GM12878 (cell line): ENCODE results near the gene NTPCR. TPM values are rescaled to one million over a fixed set of nuclear protein-coding genes. Genes with fewer than 3 reads are reported as not detected.

Experiments used
- CREB1 ChIP-seq: IDR thresholded peaks from 2 replicates; pipeline ENCODE4 v1.6.1; 2012; ENCODE audit warnings: low read depth, mild to moderate bottlenecking, inconsistent platforms
- DPF2 ChIP-seq: fragments of 450-650 bp; IDR thresholded peaks from 2 replicates; pipeline ENCODE4 v1.6.1; 2017; ENCODE audit warnings: mild to moderate bottlenecking
- GABPA ChIP-seq: IDR thresholded peaks from 2 replicates; pipeline ENCODE4 v1.6.1; 2014; ENCODE audit warnings: antibody characterized with exemption, low read depth, mild to moderate bottlenecking, inconsistent platforms
- HDAC2 ChIP-seq: fragments of 200-600 bp; sonication (generic); IDR thresholded peaks from 2 replicates; pipeline ENCODE4 v1.6.1; 2017
- HSF1 ChIP-seq: fragments of 150-350 bp; IDR thresholded peaks from 2 replicates; pipeline ENCODE4 v1.6.1; 2014; ENCODE audit warnings: mild to moderate bottlenecking, low read depth, low read length
- MEF2A ChIP-seq: IDR thresholded peaks from 2 replicates; pipeline ENCODE4 v1.6.1; 2011; ENCODE audit warnings: low read depth, mild to moderate bottlenecking, low read length, moderate library complexity; ENCODE audit not compliant: insufficient read depth
- MYC ChIP-seq: IDR thresholded peaks from 2 replicates; pipeline ENCODE4 v1.6.1; 2011; ENCODE audit warnings: mild to moderate bottlenecking, low read length, moderate library complexity, inconsistent platforms; ENCODE audit not compliant: insufficient read depth, insufficient replicate concordance, insufficient read length, severe bottlenecking
- NBN ChIP-seq: fragments of 450-650 bp; IDR thresholded peaks from 2 replicates; pipeline ENCODE4 v1.6.1; 2016
- PAX8 ChIP-seq: fragments of 450-650 bp; IDR thresholded peaks from 2 replicates; pipeline ENCODE4 v1.6.1; 2017; ENCODE audit warnings: mild to moderate bottlenecking, moderate library complexity
- RAD21 ChIP-seq: IDR thresholded peaks from 2 replicates; pipeline ENCODE4 v1.6.1; 2011; ENCODE audit warnings: mild to moderate bottlenecking, low read depth, low read length, moderate library complexity; ENCODE audit not compliant: insufficient read depth
- RBBP5 ChIP-seq: fragments of 200-600 bp; sonication (generic); conservative IDR thresholded peaks from 2 replicates; pipeline ENCODE4 v1.6.1; 2016
- RFX5 ChIP-seq: IDR thresholded peaks from 2 replicates; pipeline ENCODE4 v1.6.1; 2011; ENCODE audit warnings: low read depth, low read length, improper control_type of control experiment
- SIN3A ChIP-seq: IDR thresholded peaks from 2 replicates; pipeline ENCODE4 v1.6.1; 2012; ENCODE audit warnings: low read depth, low read length, improper control_type of control experiment
- SMAD5 ChIP-seq: IDR thresholded peaks from 2 replicates; pipeline ENCODE4 v1.6.1; 2016; ENCODE audit warnings: antibody characterized with exemption, low read depth
- SPI1 ChIP-seq: IDR thresholded peaks from 2 replicates; pipeline ENCODE4 v1.6.1; 2011; ENCODE audit warnings: low read depth, mild to moderate bottlenecking, low read length, moderate library complexity, borderline replicate concordance; ENCODE audit not compliant: insufficient read depth
- STAT1 ChIP-seq: fragments of 450-650 bp; conservative IDR thresholded peaks from 2 replicates; pipeline ENCODE4 v1.6.1; 2014; ENCODE audit warnings: antibody characterized with exemption, mild to moderate bottlenecking
- SUPT20H ChIP-seq: IDR thresholded peaks from 2 replicates; pipeline ENCODE4 v1.6.1; 2011; ENCODE audit warnings: low read depth, mild to moderate bottlenecking, low read length, moderate library complexity, borderline replicate concordance; ENCODE audit not compliant: control insufficient read depth
- TCF12 ChIP-seq: IDR thresholded peaks from 2 replicates; pipeline ENCODE4 v1.6.1; 2011; ENCODE audit warnings: low read depth, mild to moderate bottlenecking, low read length
- ZNF24 ChIP-seq: fragments of 450-650 bp; IDR thresholded peaks from 2 replicates; pipeline ENCODE4 v1.6.1; 2017; ENCODE audit warnings: antibody characterized with exemption, mild to moderate bottlenecking
- ZNF384 ChIP-seq: IDR thresholded peaks from 2 replicates; pipeline ENCODE4 v1.6.1; 2012; ENCODE audit warnings: low read depth, mild to moderate bottlenecking, low read length, improper control_type of control experiment, borderline replicate concordance
- polyA plus RNA-seq, 11 experiments: library from polyadenylated mRNA; depleted of rRNA in 4 of 11; unstranded in 6 of 11; stranded (reverse) in 5 of 11; fragments of >200 nt; fragmentation: Nextera tagmentation in 4 of 11; fragmentation: Illumina TruSeq in 1 of 11; extraction: Ambion mirVana in 4 of 11; extraction: Trizol in 1 of 11; gene quantifications; 1 replicate in 1 of 11; 2 replicates in 10 of 11; pipeline versions ENCODE4 v1.2.1 to v1.2.3, GENCODE V29; 2011 to 2016; ENCODE audit warnings: inconsistent platforms in 2 of 11, missing spikeins in 2 of 11, low read depth in 1 of 11
- total RNA-seq, 4 experiments: library from RNA; depleted of rRNA in 3 of 4; stranded (reverse); fragments of >200 nt in 3 of 4; fragmentation: Illumina TruSeq in 1 of 4; extraction: Trizol in 1 of 4; gene quantifications; 2 replicates each; pipeline versions ENCODE4 v1.2.1 to v1.2.3, GENCODE V29; 2013 to 2021
- TF ChIP-seq, protein P1 (sequence below): IDR thresholded peaks from 2 replicates; pipeline ENCODE4 v1.6.1; 2011; ENCODE audit warnings: low read depth, mild to moderate bottlenecking, low read length, moderate library complexity, borderline replicate concordance; ENCODE audit errors: extremely low read depth
- TF ChIP-seq, protein P2 (sequence below): fragments of 450-650 bp; formaldehyde crosslinking; IDR thresholded peaks from 2 replicates; pipeline ENCODE4 v1.5.0; 2022; ENCODE audit warnings: mild to moderate bottlenecking, missing genetic modification characterization
- TF ChIP-seq, protein P3 (sequence below): fragments of 450-650 bp; IDR thresholded peaks from 2 replicates; pipeline ENCODE4 v1.6.1; 2018; ENCODE audit warnings: borderline replicate concordance, mild to moderate bottlenecking; ENCODE audit not compliant: partially characterized antibody

The NTPCR gene
- total and polyA plus RNA-seq, 10 of the 15 experiments (the other 5 are each of a cell fraction or from before 2014, with no cell fraction given) = 25.4 to 109 (median 56.6) TPM

GRCh38 chr1:232943679-232944252 lies 6.6 kb upstream of the NTPCR start (continued):
- TF ChIP-seq TCF12 (peak; percentile 70; the same call in 1 of the 2 replicates), MYC (no peak), NBN (no peak), CREB1 (peak; percentile 45; the same call in 1 of the 2 replicates), SIN3A (no peak), RBBP5 (no peak), SPI1 (no peak), PAX8 (no peak), SMAD5 (no peak), GABPA (no peak), ZNF24 (no peak), RFX5 (no peak), RAD21 (no peak), MEF2A (peak; percentile 42; the same call in 1 of the 2 replicates), HSF1 (no peak), ZNF384 (no peak), STAT1 (no peak), DPF2 (peak; percentile 55; the same call in 1 of the 2 replicates), HDAC2 (no peak), SUPT20H (no peak)
- TF ChIP-seq, protein P1, sequence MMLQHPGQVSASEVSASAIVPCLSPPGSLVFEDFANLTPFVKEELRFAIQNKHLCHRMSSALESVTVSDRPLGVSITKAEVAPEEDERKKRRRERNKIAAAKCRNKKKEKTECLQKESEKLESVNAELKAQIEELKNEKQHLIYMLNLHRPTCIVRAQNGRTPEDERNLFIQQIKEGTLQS = no peak
- TF ChIP-seq, protein P2, sequence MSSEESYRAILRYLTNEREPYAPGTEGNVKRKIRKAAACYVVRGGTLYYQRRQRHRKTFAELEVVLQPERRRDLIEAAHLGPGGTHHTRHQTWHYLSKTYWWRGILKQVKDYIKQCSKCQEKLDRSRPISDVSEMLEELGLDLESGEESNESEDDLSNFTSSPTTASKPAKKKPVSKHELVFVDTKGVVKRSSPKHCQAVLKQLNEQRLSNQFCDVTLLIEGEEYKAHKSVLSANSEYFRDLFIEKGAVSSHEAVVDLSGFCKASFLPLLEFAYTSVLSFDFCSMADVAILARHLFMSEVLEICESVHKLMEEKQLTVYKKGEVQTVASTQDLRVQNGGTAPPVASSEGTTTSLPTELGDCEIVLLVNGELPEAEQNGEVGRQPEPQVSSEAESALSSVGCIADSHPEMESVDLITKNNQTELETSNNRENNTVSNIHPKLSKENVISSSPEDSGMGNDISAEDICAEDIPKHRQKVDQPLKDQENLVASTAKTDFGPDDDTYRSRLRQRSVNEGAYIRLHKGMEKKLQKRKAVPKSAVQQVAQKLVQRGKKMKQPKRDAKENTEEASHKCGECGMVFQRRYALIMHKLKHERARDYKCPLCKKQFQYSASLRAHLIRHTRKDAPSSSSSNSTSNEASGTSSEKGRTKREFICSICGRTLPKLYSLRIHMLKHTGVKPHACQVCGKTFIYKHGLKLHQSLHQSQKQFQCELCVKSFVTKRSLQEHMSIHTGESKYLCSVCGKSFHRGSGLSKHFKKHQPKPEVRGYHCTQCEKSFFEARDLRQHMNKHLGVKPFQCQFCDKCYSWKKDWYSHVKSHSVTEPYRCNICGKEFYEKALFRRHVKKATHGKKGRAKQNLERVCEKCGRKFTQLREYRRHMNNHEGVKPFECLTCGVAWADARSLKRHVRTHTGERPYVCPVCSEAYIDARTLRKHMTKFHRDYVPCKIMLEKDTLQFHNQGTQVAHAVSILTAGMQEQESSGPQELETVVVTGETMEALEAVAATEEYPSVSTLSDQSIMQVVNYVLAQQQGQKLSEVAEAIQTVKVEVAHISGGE (CRISPR knock-in tag) = no peak
- TF ChIP-seq, protein P3, sequence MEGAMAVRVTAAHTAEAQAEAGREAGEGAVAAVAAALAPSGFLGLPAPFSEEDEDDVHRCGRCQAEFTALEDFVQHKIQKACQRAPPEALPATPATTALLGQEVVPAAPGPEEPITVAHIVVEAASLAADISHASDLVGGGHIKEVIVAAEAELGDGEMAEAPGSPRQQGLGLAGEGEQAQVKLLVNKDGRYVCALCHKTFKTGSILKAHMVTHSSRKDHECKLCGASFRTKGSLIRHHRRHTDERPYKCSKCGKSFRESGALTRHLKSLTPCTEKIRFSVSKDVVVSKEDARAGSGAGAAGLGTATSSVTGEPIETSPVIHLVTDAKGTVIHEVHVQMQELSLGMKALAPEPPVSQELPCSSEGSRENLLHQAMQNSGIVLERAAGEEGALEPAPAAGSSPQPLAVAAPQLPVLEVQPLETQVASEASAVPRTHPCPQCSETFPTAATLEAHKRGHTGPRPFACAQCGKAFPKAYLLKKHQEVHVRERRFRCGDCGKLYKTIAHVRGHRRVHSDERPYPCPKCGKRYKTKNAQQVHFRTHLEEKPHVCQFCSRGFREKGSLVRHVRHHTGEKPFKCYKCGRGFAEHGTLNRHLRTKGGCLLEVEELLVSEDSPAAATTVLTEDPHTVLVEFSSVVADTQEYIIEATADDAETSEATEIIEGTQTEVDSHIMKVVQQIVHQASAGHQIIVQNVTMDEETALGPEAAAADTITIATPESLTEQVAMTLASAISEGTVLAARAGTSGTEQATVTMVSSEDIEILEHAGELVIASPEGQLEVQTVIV = no peak
